Measurements from ENCODE around the gene LDHAL6A. TPM values are rescaled to one million over a fixed set of nuclear protein-coding genes. Genes with fewer than 3 reads are reported as not detected.

The LDHAL6A gene
- total RNA-seq, 1 experiment from 2014 or later = not detected

DNA sequence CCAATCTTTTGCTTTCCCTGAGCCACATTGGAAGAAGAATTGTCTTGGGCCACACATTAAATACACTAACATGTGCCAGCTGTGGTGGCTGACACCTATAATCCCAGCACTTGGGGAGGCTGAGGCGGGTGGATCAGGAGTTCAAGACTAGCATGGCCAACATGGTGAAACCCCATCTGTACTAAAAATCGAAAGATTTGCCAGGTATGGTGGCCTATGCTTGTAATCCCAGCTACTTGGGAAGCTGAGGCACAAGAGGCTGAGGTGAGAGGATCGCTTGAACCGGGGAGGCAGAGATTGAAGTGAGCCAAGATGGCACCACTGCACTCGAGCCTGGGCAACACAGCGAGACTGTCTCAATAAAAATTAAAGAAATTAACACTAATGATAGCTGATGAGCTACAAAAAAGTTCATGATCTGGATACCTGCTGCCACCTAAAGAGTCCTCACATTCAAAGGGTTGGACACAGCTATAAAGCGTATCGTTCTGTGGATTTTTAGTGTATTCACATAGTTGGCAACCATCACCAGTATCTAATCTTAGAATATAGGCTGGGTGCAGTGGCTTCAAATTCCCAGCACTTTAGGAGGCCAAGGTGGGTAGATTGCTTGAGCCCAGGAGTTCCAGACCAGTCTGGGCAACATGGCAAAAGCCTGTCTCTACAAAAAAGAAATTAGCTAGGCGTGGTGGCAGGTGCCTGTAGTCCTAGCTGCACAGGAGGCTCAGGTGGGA is 46.9 kb upstream of the LDHAL6A start:
- no peaks in the 10 kb centered on the region for H3K27me3 ChIP-seq (ENCODE audit: insufficient read depth, low read length)
- TF ChIP-seq SP1 (IDR thresholded peaks at IDR 0.05; ENCODE audit: low read depth) = peak; percentile 9; the same call in 1 of the 2 replicates
- peak; percentile 70; the same call in 1 of the 2 replicates for TF ChIP-seq SIN3A (IDR thresholded peaks at IDR 0.05; ENCODE audit: low read depth)
- TF ChIP-seq, protein P1, sequence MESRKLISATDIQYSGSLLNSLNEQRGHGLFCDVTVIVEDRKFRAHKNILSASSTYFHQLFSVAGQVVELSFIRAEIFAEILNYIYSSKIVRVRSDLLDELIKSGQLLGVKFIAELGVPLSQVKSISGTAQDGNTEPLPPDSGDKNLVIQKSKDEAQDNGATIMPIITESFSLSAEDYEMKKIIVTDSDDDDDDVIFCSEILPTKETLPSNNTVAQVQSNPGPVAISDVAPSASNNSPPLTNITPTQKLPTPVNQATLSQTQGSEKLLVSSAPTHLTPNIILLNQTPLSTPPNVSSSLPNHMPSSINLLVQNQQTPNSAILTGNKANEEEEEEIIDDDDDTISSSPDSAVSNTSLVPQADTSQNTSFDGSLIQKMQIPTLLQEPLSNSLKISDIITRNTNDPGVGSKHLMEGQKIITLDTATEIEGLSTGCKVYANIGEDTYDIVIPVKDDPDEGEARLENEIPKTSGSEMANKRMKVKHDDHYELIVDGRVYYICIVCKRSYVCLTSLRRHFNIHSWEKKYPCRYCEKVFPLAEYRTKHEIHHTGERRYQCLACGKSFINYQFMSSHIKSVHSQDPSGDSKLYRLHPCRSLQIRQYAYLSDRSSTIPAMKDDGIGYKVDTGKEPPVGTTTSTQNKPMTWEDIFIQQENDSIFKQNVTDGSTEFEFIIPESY (IDR thresholded peaks at IDR 0.05; ENCODE audit: extremely low read depth, insufficient replicate concordance, low read length) = no peak
- peak; percentile 22; the same call in 1 of the 2 replicates for TF ChIP-seq CEBPB (IDR thresholded peaks at IDR 0.05; ENCODE audit: low read depth)
- 0 out of 2 replicates have a peak, but pooled peaks have one; percentile 24 for TF ChIP-seq CBX3 (IDR thresholded peaks at IDR 0.05; ENCODE audit: low read depth)
- TF ChIP-seq YY1 (IDR thresholded peaks at IDR 0.05; ENCODE audit: extremely low read depth, insufficient replicate concordance, low read depth, low read length) = no peak
- 0 out of 2 replicates have a peak, but pooled peaks have one; percentile 18 for TF ChIP-seq FOSL1 (IDR thresholded peaks at IDR 0.05; ENCODE audit: low read depth)
- TF ChIP-seq POLR2AphosphoS5 (IDR thresholded peaks at IDR 0.05; ENCODE audit: low read depth, low read length) = peak; percentile 68
- TF ChIP-seq, protein P2, sequence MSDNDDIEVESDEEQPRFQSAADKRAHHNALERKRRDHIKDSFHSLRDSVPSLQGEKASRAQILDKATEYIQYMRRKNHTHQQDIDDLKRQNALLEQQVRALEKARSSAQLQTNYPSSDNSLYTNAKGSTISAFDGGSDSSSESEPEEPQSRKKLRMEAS (IDR thresholded peaks at IDR 0.05) = 0 out of 2 replicates have a peak, but pooled peaks have one; percentile 19
- TF ChIP-seq JUND (IDR thresholded peaks at IDR 0.05) = peak; percentile 46
- no peak for TF ChIP-seq ZFX (IDR thresholded peaks at IDR 0.05)
- no peak overlapping the region for H2AFZ ChIP-seq (ENCODE audit: low read depth, low read length, poor library complexity, severe bottlenecking)
- H3K36me3 ChIP-seq (ENCODE audit: control insufficient read depth in 1 of 2, insufficient read depth in 2 of 2, low read length in 2 of 2) = peaks cover 28 to 38% of the 10 kb centered on the region in 2 experiments
- H3K9me3 ChIP-seq (ENCODE audit: control insufficient read depth in 1 of 2, insufficient read depth in 1 of 2, low read depth in 1 of 2, low read length in 2 of 2) = no peaks in the 10 kb centered on the region
- ATAC-seq (no peak), DNase-seq (ENCODE audit: low read depth, low spot score) (no peak)
- no TSS peak for BruUV-seq (replicated peaks)
- H3K9ac ChIP-seq (ENCODE audit: low read length) = no peak overlapping the region
- peaks cover 16% of the 10 kb centered on the region for H3K79me2 ChIP-seq (ENCODE audit: insufficient read depth, low read length)
- intact Hi-C loops (cut with micrococcal nuclease) = no loop called here
- ChIA-PET POLR2A (interaction anchor here (1.3 to 5.9 kb wide), 2 partner anchors 8 to 14 kb away, joined by 4 to 37 read pairs; partner anchors contain the start of gene LDHA), RAD21 (ENCODE audit: low non-redundant PET in 1 of 2, low total read pairs in 2 of 2, uncharacterized antibody in 2 of 2, unreplicated experiment in 2 of 2) (no interaction called here), CTCF (interaction anchor here (2.9 kb wide), 1 partner anchor 13 kb away, joined by 10 read pairs; no protein-coding TSS in a partner anchor)
- no peak overlapping the region for H3K4me2 ChIP-seq (ENCODE audit: low read length)
- H3K27ac ChIP-seq (ENCODE audit: low read depth, low read length) = 0 out of 2 replicates have a peak overlapping the region, but pooled peaks have one; percentile 10
- peaks cover 2 to 22% of the 10 kb centered on the region in 2 experiments; a peak in 2 of 4 replicates for H3K4me1 ChIP-seq (ENCODE audit: control insufficient read depth in 1 of 2, insufficient read depth in 2 of 2, low read length in 2 of 2)
- no peak overlapping the region for H3K4me3 ChIP-seq (replicated peaks in 1 of 2; ENCODE audit: low read depth in 1 of 2, low read length in 2 of 2)
- H3K9me2 ChIP-seq (ENCODE audit: insufficient read depth) = no peaks in the 10 kb centered on the region
- peaks cover 20% of the 10 kb centered on the region for H4K20me1 ChIP-seq (ENCODE audit: insufficient read depth)
